ENCODE data around the gene HSBP1.

HSBP1 gene

DNA sequence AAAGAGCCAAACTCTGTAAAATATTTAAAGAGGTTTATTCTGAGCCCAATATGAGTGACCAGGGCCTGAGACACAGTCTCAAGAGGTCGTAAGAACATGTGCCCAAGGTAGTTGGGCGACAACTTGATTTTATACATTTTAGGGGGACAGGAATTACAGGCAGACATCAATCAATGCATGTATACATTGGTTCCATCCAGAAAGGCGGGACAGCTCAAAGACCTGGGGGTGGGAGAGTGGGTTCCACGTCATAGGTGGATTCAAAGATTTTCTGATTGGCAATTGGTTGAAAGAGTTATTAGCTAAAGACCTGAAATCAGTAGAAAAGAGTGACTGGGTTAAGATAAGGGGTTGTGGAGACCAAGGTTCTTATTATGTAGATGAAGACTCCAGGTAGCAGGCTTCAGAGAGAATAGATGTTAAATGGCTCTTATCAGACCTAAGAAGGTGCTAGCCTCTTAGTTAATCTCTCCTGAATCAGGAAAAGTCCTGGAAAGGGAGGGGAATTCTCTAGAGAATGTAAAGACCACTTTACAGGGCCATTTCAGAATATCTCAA, 32.4 kb downstream of the HSBP1 start:
- no peak for DNase-seq

DNA sequence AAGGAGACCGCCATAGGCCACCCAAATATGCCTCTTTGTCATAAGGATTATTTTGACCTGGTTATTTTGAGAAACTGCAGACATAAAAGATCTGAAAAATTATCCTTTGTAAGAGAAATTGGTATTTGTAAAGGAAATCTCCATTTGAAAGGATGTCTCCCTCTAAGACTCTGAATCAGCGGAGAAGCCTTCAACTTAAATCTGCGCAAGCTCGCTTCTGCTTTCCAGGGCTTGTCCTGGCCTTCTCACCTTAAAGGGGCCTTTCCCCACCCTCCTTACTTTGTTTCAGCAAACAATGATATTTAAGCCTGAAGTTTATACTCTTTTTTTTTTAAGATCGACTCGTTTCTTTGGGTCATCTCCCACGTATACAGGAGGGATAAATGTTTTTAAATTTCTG, 34.5 kb downstream of the HSBP1 start:
- DNase-seq, result no peak

DNA sequence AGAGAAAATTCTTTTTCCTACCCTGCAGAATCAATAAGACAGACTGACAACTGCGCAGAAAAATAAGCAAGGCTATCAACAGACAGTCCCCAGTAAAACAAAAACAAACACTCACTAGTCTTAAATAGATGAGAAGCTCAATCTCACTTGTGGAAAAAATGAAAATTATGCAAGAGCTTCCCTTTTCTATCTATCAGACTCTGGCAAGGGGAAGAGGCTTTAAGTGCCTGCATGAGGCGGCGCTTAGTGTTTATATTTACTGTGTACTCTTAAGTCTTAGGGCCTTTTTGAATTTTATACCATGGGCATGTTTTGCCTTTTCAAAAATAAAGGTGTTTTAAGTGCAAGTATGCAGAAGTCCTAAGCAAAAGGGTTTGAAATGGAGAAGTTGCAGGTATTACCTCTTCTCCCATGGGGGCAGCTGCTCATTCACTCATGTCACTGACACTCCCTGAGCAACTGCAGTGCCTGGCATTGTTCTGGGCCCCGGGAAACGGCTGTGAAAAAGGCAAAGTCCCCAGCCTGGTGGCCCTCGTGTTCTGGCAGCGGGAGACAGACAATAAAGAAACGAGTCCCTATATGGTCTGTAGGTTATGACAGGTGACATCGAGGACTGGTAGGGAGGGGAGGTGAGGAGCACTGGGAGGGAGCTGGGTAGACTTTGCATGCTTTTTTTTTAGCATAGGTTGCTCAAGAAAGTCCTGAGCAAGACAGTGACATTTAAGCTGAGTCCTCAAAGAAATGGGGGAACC, 35.2 kb downstream of the HSBP1 start:
- no peak for DNase-seq

DNA sequence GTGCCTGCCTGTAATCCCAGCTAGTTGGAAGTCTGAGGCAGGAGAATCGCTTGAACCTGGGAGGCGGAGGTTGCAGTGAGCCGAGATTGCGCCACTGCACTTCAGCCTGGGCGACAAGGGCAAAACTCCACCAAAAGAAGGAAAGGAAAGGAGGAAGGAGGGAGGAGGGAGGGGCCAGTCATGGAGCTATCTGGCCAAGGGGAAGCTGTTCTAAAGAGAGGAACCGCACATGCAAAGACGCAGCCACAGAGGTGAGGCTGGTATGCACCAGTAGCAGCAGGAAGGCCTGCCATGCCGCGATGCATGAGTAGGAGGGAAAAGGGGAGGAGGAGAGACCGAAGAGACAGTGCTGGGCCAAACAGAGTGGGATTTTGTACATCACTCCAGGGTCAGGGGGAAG, 35.9 kb downstream of the HSBP1 start:
- no peak for DNase-seq

DNA sequence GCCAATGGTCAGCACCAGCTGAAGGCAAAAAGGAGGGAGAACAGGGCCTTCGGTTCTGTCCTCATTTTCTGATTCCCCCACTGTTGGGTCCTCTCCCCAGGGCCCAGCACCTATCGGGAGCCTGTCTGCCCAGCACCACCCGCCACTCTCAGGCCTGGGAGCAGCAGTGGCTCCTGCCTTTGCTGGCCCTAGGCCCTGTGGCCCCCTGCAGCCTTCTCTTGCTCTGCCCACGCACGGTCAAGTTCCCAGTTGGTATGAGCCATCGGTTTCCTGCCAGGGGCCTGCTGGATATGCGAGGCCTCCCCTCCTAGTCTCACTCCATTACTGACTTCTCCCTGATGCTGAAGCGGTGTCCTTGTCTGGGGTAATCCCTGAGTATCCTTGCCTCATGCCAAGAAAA, 37.5 kb downstream of the HSBP1 start:
- DNase-seq, result no peak

DNA sequence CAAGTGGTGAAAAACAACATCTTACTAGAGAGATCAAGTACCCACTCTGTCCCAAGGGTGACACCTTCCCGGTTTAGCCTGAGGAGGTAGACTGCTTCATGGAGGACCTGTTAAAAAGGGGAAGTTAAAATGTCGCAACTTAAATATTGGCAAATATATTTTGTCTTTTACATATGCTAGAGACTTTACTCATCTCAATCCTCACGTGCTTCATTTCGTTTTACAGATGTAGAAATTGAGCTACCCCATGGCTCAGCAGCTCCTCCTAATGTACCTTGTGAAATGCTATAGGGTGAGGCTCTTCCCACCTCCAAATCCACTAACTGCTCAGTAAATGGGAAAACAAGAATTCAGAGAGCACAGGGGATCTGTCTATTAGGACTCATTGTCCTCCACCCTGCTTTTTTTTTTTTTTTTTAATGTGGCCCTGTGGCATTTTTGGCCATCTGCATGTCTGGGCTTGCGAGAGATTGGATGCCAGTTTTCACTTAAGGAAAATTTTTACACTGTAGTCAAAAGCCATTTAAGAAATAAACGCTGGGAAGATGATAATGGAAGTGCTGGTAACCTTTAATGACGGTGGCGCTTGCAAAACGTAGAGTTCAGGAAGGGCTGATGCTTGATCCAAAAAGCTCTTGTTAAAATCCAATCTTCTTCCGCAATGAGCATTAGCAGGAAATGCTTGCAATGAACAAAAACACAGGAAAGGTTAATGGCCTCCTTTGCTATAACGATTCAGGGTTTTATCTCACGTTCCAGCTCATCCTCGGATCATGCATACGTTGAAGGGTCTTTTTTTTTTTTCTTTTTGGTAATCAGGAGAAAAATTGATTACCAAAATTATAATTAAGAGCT, 39.8 kb downstream of the HSBP1 start:
- DNase-seq, result no peak

DNA sequence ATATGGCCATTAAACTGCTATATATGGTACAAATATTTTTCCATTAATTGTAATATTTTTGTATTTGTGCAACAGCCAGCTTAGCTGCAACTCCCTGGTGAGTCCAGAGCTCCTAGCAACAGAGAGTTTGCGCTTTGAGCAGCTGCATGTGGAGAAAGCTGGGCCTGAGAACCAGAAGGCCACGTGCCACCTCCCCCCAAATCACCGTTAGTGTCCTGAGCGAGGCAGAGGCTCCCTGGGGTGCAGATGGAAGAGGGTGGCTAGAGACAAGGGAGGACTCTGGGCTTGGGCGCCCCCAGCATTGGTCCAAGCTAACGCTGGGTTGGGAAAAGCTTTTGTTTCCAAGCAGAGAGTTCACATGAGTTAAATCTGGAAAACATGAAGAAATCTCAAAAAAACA, 41.6 kb downstream of the HSBP1 start:
- DNase-seq, result no peak

DNA sequence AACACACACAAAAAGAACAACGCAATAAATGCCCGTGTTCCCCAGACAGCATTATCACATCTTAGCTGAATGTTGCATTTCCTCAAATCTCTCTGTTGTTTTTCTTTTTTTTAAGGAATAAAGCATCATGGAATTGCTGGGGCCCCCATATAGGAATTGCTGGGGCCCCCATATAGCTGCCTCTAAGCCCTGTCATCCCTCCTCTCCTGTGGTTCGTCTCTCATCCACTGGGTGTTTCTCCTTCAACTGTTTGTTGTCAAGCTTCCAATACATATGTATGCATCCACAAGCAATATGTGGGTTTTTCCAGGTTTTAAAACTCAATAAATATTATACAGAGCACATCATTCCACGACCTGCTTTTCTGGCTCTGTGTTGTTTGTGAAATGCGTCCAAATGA, 43.2 kb downstream of the HSBP1 start:
- DNase-seq, result no peak

DNA sequence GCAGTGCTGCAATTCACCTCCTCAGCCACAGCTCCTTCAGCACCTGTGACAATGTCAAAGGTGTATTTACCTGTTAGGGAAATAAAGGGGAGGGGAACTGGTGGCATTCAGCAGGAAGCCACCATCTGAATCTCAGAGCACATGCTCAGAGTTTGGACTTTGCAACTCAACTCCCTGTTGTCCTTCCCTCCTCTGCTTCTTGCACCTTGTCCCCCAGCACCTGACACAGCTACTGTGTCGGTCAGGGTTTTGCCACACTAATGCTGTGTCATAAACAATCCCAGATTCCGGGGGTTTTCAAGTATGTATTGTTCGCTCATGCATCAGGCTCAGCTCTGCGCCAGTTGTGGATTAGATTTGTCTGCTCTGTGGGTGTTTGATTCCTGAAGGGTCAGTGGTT, 43.7 kb downstream of the HSBP1 start:
- no peak for DNase-seq

DNA sequence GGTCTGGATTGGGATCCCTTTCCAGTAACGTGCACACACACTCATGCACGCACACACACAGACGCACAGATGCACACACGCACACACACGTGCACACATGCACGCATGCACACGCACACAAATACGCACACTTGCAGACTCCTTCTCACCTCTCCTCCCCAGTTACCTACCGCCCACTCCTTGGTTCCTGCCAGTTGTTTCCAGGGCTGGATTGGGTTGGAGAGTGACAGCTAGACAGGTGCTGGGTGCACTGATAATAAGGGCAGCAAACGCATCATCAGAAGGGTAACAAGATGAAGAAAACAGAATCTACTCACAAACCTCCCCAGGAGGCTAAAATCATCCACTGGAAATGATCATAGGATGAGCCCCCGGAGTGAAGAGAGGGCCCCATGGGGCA, 45.0 kb downstream of the HSBP1 start:
- DNase-seq, result no peak

DNA sequence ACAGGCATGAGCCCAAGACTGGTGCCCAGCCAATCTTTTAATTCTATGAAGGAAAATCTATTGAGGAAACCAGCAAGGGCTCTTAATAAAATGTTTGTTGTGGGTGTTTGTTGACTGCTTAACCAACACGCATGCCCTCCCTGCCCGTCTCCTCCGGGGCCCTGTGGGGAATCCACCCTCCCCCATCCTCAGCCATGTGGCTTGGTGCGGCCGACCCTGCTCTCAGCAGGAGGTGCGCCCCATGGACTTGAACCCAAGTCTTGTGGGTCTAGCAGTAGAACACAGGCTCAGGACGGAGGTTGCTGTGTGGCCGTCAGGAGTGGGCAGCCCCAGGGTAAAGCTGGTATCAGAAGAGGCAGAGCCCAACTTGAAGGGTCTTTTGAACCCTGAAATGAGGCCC, 46.1 kb downstream of the HSBP1 start:
- no peak for DNase-seq

DNA sequence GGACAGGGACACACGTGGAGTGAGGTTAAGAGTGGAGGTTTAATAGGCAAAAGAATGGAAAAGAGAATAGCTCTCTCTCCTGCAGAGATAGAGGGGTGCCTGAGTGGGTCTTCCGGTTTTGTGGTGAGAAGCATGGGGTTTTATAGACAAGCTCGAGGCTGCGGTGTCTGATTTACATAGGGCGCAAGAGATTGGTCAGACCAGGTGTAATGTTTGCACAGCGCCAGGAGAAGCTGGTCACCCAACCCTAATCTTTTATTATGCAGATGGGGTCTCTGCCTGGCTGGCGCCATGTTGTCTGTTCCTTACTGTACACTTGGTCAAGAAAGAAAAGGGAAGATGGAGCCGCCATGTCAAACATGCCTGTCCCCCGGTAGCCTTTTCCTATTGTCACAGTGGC, 46.6 kb downstream of the HSBP1 start:
- DNase-seq, result no peak

DNA sequence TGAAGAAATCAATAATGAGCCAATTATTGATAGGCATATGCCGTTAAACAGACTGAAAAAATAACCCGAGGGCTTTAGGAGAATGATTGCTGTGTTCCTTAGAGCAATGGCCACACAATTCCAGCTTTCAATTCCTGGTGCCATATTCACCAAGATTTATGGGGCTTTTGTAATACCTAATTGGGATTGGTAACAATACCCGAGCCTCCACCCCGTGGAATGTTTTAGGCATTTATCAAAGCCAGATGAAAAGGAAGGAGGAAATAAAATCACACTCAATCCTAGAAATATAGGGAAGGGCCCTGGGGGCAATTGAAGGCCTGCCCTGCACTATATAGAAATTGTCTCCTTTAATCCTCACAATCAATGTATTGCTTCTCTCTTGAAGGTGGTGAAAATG, 49.0 kb downstream of the HSBP1 start:
- no peak for DNase-seq

DNA sequence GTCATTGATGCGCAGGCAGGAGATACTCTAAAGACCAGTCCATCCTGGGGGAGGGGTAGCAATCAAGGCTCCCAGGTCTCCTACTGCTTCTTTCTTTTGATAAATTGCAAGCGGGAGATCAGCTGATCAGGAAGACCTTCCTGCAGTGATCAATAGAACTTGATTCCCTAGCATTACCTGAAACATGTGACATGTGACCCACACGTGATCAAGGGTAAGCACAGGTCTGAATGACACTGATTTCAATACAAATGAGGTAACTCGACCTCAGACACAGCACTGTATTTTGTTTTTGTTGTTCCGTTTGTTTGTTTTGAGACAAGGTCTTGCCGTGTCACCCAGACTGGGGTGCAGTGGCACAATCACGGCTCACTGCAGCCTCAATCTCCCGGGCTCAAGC, 51.5 kb downstream of the HSBP1 start:
- DNase-seq, result no peak

DNA sequence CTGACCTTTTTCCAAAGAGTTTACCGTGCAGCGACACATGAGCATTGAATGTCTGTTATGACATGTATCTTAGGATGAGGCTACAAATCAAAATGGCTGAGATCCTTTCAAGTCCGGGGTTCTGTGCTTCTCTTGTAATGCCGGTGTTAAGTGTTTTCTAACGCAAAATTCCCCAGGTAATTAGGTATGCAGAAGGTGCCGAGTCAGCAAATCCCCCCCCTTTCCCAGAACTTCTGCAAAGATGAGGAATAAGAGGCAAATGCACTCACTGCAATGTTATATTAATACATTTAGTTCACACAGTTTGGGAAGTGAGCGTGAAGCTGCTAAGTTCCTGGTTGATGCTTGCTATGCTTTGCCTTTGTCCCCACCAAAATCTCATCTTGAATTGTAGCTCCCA, 54.9 kb downstream of the HSBP1 start:
- no peak for DNase-seq

DNA sequence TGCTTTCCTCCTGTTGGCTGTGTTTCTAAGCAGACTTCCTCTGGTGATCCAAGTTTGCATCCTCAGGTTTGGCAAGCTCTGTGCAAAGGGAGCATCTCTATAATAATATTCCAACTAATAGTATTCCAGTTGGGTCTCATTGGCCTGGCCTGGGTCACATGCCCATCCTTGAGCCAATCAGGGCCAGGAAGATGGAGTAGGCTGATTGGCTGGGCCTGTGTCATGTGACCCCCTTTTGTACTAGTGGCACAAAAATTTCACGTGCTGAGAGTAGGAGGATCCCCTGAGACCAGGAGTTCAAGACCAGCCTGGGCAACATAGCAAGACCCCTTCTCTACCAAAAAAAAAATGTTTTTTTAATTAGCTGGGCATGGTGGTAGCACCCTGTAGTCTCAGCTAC, 55.9 kb downstream of the HSBP1 start:
- no peak for DNase-seq

Data from NCI-H187 (cell line).